HepG2 (cell line): ENCODE results near the gene NBR1. TPM values are rescaled to one million over a fixed set of nuclear protein-coding genes. Genes with fewer than 3 reads are reported as not detected.
A peak's percentile ranks its signal among the peaks of the same experiment; 100 is the strongest.

Experiments used
- ATM ChIP-seq: fragments of 450-650 bp; IDR thresholded peaks from 2 replicates; pipeline ENCODE4 v1.7.1; 2017; ENCODE audit warnings: mild to moderate bottlenecking, borderline replicate concordance
- CC2D1A ChIP-seq: sonication (generic); formaldehyde crosslinking; IDR thresholded peaks from 2 replicates; pipeline ENCODE4 v1.8.1; 2023; ENCODE audit warnings: mild to moderate bottlenecking, missing genetic modification reagents
- GATAD2A ChIP-seq: IDR thresholded peaks from 2 replicates; pipeline ENCODE4 v1.6.1; 2016
- GPN1 ChIP-seq: sonication (generic); formaldehyde crosslinking; IDR thresholded peaks from 2 replicates; pipeline ENCODE4 v1.5.1; 2020; ENCODE audit warnings: missing genetic modification reagents, borderline replicate concordance
- KAT8 ChIP-seq: IDR thresholded peaks from 2 replicates; pipeline ENCODE4 v1.6.1; 2016; ENCODE audit warnings: missing genetic modification reagents, missing compliant biosample characterization
- MAFF ChIP-seq: IDR thresholded peaks from 2 replicates; pipeline ENCODE4 v1.6.1; 2011; ENCODE audit warnings: low read depth, low read length, improper control_type of control experiment
- MZF1 ChIP-seq: sonication (generic); formaldehyde crosslinking; IDR thresholded peaks from 2 replicates; pipeline ENCODE4 v1.8.1; 2023; ENCODE audit warnings: mild to moderate bottlenecking, missing genetic modification reagents, borderline replicate concordance
- RARG ChIP-seq: sonication (generic); formaldehyde crosslinking; IDR thresholded peaks from 2 replicates; pipeline ENCODE4 v1.4.0; 2020; ENCODE audit warnings: low read depth, mild to moderate bottlenecking, missing genetic modification reagents
- ZFP1 ChIP-seq: IDR thresholded peaks from 2 replicates; pipeline ENCODE4 v1.6.1; 2016
- ZNF75D ChIP-seq: sonication (generic); formaldehyde crosslinking; IDR thresholded peaks from 2 replicates; pipeline ENCODE4 v1.8.1; 2023; ENCODE audit warnings: missing genetic modification reagents, mild to moderate bottlenecking, borderline replicate concordance
- polyA plus RNA-seq, 8 experiments: library from polyadenylated mRNA; depleted of rRNA in 3 of 8; stranded (reverse) in 7 of 8; unstranded in 1 of 8; fragments of >200 nt; fragmentation: Illumina TruSeq in 4 of 8; extraction: Trizol in 4 of 8; gene quantifications; 2 replicates each; pipeline versions ENCODE4 v1.2.1 to v1.2.3, GENCODE V29; 2011 to 2016; ENCODE audit warnings: low read depth in 4 of 8, missing spikeins in 1 of 8, mixed read lengths in 1 of 8; ENCODE audit not compliant: insufficient read depth in 1 of 8
- total RNA-seq, 5 experiments: library from RNA; depleted of rRNA; stranded (reverse); fragments of >200 nt; fragmentation: Illumina TruSeq; extraction: Trizol; gene quantifications; 2 replicates each; pipeline ENCODE4 v1.2.3, GENCODE V29; 2016; ENCODE audit warnings: low read depth in 1 of 5
- TF ChIP-seq, protein P1 (sequence below): IDR thresholded peaks from 2 replicates; pipeline ENCODE4 v1.6.1; 2016; ENCODE audit warnings: missing compliant biosample characterization, missing genetic modification reagents, borderline replicate concordance
- TF ChIP-seq, protein P2 (sequence below): sonication (generic); formaldehyde crosslinking; IDR thresholded peaks from 2 replicates; pipeline ENCODE4 v1.9.0; 2021; ENCODE audit warnings: missing genetic modification reagents, mild to moderate bottlenecking, borderline replicate concordance
- TF ChIP-seq, protein P3 (sequence below), 2 experiments: fragments of 450-650 bp in 1 of 2; sonication (generic) in 1 of 2; formaldehyde crosslinking in 1 of 2; IDR thresholded peaks; 2 replicates each; pipeline versions ENCODE4 v1.6.1 to v1.8.0; 2016 to 2022; ENCODE audit warnings: antibody characterized with exemption in 1 of 2, mild to moderate bottlenecking in 1 of 2, missing genetic modification reagents in 1 of 2

NBR1 gene
- total and polyA plus RNA-seq, 2 of the 13 experiments (the other 11 are each of a cell fraction or from before 2014, with no cell fraction given) = 51.7 to 121 TPM

DNA sequence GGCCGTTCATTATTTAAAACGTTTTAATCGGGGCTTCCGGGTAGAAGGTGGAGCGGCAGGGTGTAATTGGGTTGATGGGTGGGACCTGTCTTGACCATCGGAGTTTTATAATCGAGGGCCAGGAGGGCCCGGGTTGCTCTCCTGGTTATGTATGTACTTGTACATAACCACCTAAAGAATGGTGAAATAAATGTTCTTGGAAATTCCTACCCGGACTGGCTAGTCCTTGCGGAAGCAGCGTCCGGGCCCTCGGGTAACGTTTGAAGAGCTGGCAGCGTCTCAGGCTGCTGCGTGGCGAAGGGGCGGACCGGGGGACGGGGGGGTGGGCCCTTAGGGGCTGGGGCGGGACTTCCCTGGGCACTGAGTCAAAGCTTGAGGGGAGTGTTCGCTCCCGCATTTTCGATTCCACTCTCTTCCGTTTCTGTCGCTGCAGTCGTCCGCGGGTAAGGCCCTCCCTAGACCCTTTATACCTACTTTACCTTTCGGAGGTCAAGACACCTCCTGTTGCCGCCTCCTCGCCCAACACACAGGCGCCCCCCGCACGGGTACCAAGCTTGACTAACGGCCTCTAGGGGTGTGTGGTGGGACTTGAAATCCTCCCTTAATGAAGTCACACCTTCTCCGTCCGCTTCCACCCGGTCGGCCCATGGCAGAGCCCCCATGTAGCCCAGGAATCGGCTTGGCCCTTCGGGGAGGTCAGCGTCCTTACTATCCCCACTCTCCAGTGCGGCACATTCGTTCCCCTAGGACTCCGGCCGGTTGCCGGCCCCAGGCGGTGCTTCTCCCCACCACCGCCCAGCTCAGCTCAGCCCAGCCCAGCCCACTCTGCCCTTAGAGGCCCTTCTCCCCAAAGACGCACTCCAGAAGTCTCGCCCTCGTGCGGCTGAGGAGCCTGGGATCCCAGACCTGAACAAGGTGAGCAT lies 40.7 kb downstream of the NBR1 start, which contains the start of gene TMEM106A (continued):
- TF ChIP-seq KAT8 (CRISPR knock-in tag) (peak; percentile 79), ATM (no peak), ZNF75D (no peak), CC2D1A (CRISPR knock-in tag) (no peak), MZF1 (no peak), MAFF (no peak), GATAD2A (CRISPR knock-in tag) (peak; percentile 28), ZFP1 (CRISPR knock-in tag) (no peak), GPN1 (no peak), RARG (CRISPR knock-in tag) (no peak)
- TF ChIP-seq, protein P1, sequence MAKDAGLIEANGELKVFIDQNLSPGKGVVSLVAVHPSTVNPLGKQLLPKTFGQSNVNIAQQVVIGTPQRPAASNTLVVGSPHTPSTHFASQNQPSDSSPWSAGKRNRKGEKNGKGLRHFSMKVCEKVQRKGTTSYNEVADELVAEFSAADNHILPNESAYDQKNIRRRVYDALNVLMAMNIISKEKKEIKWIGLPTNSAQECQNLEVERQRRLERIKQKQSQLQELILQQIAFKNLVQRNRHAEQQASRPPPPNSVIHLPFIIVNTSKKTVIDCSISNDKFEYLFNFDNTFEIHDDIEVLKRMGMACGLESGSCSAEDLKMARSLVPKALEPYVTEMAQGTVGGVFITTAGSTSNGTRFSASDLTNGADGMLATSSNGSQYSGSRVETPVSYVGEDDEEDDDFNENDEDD (CRISPR knock-in tag) = no peak
- TF ChIP-seq, protein P2, sequence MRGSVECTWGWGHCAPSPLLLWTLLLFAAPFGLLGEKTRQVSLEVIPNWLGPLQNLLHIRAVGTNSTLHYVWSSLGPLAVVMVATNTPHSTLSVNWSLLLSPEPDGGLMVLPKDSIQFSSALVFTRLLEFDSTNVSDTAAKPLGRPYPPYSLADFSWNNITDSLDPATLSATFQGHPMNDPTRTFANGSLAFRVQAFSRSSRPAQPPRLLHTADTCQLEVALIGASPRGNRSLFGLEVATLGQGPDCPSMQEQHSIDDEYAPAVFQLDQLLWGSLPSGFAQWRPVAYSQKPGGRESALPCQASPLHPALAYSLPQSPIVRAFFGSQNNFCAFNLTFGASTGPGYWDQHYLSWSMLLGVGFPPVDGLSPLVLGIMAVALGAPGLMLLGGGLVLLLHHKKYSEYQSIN (CRISPR knock-in tag) = no peak
- TF ChIP-seq, protein P3, sequence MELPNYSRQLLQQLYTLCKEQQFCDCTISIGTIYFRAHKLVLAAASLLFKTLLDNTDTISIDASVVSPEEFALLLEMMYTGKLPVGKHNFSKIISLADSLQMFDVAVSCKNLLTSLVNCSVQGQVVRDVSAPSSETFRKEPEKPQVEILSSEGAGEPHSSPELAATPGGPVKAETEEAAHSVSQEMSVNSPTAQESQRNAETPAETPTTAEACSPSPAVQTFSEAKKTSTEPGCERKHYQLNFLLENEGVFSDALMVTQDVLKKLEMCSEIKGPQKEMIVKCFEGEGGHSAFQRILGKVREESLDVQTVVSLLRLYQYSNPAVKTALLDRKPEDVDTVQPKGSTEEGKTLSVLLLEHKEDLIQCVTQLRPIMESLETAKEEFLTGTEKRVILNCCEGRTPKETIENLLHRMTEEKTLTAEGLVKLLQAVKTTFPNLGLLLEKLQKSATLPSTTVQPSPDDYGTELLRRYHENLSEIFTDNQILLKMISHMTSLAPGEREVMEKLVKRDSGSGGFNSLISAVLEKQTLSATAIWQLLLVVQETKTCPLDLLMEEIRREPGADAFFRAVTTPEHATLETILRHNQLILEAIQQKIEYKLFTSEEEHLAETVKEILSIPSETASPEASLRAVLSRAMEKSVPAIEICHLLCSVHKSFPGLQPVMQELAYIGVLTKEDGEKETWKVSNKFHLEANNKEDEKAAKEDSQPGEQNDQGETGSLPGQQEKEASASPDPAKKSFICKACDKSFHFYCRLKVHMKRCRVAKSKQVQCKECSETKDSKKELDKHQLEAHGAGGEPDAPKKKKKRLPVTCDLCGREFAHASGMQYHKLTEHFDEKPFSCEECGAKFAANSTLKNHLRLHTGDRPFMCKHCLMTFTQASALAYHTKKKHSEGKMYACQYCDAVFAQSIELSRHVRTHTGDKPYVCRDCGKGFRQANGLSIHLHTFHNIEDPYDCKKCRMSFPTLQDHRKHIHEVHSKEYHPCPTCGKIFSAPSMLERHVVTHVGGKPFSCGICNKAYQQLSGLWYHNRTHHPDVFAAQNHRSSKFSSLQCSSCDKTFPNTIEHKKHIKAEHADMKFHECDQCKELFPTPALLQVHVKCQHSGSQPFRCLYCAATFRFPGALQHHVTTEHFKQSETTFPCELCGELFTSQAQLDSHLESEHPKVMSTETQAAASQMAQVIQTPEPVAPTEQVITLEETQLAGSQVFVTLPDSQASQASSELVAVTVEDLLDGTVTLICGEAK (IDR thresholded peaks at IDR 0.05) = no peak
- TF ChIP-seq, protein P3 (CRISPR knock-in tag; IDR thresholded peaks at IDR 0.05) = peak; percentile 70
